Measurements from ENCODE around the gene SNAPC4.

DNA sequence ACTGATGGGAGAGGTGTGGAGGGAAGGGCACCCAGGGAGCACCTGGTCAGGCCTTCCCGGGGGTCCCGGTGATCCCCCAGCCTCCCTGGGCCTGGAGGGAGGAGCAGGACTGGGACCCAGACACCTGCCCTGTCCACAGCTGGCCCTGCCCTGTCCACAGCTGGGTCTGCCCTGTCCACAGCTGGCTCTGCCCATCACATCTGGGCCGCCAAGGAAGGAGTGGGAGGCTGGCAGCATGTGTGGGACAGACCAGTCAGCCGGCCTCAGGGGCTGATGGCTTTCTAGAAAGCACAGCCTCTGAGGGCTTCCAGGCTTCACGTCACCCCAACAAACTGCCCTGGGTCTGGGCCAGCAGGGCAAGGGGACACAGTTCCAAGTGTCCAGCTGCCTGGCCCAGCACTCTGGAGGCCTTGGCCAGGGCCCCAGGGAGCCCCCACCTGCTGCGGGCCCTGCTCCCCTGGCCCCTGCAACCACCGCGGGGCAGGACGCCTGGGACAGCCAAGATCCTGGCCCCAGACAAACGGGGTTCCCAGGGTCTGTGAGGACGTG lies 48.6 kb downstream of the SNAPC4 start:
- TF ChIP-seq, protein P1, sequence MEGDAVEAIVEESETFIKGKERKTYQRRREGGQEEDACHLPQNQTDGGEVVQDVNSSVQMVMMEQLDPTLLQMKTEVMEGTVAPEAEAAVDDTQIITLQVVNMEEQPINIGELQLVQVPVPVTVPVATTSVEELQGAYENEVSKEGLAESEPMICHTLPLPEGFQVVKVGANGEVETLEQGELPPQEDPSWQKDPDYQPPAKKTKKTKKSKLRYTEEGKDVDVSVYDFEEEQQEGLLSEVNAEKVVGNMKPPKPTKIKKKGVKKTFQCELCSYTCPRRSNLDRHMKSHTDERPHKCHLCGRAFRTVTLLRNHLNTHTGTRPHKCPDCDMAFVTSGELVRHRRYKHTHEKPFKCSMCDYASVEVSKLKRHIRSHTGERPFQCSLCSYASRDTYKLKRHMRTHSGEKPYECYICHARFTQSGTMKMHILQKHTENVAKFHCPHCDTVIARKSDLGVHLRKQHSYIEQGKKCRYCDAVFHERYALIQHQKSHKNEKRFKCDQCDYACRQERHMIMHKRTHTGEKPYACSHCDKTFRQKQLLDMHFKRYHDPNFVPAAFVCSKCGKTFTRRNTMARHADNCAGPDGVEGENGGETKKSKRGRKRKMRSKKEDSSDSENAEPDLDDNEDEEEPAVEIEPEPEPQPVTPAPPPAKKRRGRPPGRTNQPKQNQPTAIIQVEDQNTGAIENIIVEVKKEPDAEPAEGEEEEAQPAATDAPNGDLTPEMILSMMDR (IDR thresholded peaks at IDR 0.05): no peak
- no peak for TF ChIP-seq POLR2A (IDR thresholded peaks at IDR 0.05)

All from testis (tissue), 2 donors.